Spleen (tissue), 11 donors: Measurements from ENCODE around the gene F13B. TPM values are rescaled to one million over a fixed set of nuclear protein-coding genes. Genes with fewer than 3 reads are reported as not detected.

Experiments
- DNase-seq: peaks from one replicate; pipeline ENCODE4 v3.0.0-alpha.2; 2020
- H3K27ac ChIP-seq, 8 donors: fragments of 200-600 bp; sonication (generic) in 7 of 8; 1 replicate in 4 of 8; 2 replicates in 4 of 8; pipeline versions ENCODE4 v1.5.0 to v1.8.0; 2016 to 2021; ENCODE audit warnings: inconsistent platforms in 4 of 8, mild to moderate bottlenecking in 4 of 8, moderate library complexity in 1 of 8
- H3K27me3 ChIP-seq, 7 donors: fragments of 200-600 bp; sonication (generic) in 6 of 7; replicated peaks in 1 of 7; 1 replicate in 4 of 7; 2 replicates in 3 of 7; pipeline versions ENCODE4 v1.5.0 to v1.8.0; 2016 to 2021; ENCODE audit warnings: inconsistent platforms in 3 of 7, mild to moderate bottlenecking in 1 of 7
- H3K36me3 ChIP-seq, 6 donors: fragments of 200-600 bp; sonication (generic) in 5 of 6; 1 replicate in 4 of 6; 2 replicates in 2 of 6; pipeline versions ENCODE4 v1.5.0 to v1.8.0; 2016 to 2021; ENCODE audit warnings: inconsistent platforms in 2 of 6
- H3K4me1 ChIP-seq, 6 donors: fragments of 200-600 bp; sonication (generic) in 5 of 6; 1 replicate in 3 of 6; 2 replicates in 3 of 6; pipeline versions ENCODE4 v1.5.0 to v1.8.0; 2016 to 2021; ENCODE audit warnings: inconsistent platforms in 3 of 6
- H3K4me3 ChIP-seq, 8 donors: fragments of 200-600 bp; sonication (generic) in 7 of 8; 1 replicate in 4 of 8; 2 replicates in 4 of 8; pipeline versions ENCODE4 v1.5.0 to v1.8.0; 2016 to 2021; ENCODE audit warnings: inconsistent platforms in 4 of 8, mild to moderate bottlenecking in 4 of 8, moderate library complexity in 2 of 8
- H3K9me3 ChIP-seq, 8 donors: fragments of 200-600 bp; sonication (generic) in 7 of 8; 1 replicate in 4 of 8; 2 replicates in 4 of 8; pipeline versions ENCODE4 v1.5.0 to v1.8.0; 2016 to 2021; ENCODE audit warnings: inconsistent platforms in 4 of 8
- POLR2A ChIP-seq, 3 donors: fragments of 450-650 bp; IDR thresholded peaks; one replicate each; pipeline ENCODE4 v1.5.1; 2017; ENCODE audit warnings: antibody characterized with exemption in 3 of 3, mild to moderate bottlenecking in 1 of 3
- POLR2AphosphoS5 ChIP-seq, 3 donors: sonication (generic); formaldehyde crosslinking; IDR thresholded peaks; one replicate each; pipeline ENCODE4 v1.5.1; 2017; ENCODE audit warnings: antibody characterized with exemption in 3 of 3
- WGBS, 5 donors: extraction: QIAGEN DNeasy Blood & Tissue Kit in 3 of 5; methylation state at CpG; one replicate each; pipeline versions ENCODE4 v1.1.5 to v1.1.7; 2013 to 2018; 5-methylcytosine and 5-hydroxymethylcytosine counted together
- intact Hi-C: fragments of 100-400 bp; cut with DNase I; formaldehyde crosslinking; loops from one replicate; pipeline ENCODE4 v1.15.0; 2023; ENCODE audit warnings: low total_unique reads
- polyA plus RNA-seq, 3 donors: library from polyadenylated mRNA; stranded (reverse); fragments of 200-250 nt; gene quantifications; one replicate each; pipeline ENCODE4 v1.2.1, GENCODE V29; 2013
- total RNA-seq, 7 donors: library from RNA; depleted of rRNA in 3 of 7; stranded (reverse); fragments of >200 nt in 3 of 7; fragmentation: NEBNext Ultra II Directional in 4 of 7; extraction: Animal tissue kit (Norgen Biotek cat#: 25700) in 4 of 7; gene quantifications; one replicate each; pipeline versions ENCODE4 v1.1.0 to v1.2.1, GENCODE V29; 2016 to 2021
- TF ChIP-seq, protein P1 (sequence below), 11 experiments: fragments of 200-600 bp in 7 of 11; fragments of 450-650 bp in 4 of 11; sonication (generic) in 4 of 11; IDR thresholded peaks in 8 of 11; conservative IDR thresholded peaks in 3 of 11; 1 replicate in 7 of 11; 2 replicates in 4 of 11; pipeline versions ENCODE4 v1.4.0 to v1.8.0; 2016 to 2021; ENCODE audit warnings: antibody characterized with exemption in 11 of 11, inconsistent platforms in 4 of 11, mild to moderate bottlenecking in 1 of 11
- donor health status: healthy with polysubstance abuse.
- donor health status: DM: no; HTN: no; CAD: no; lungs with moderate emphysema.
- donor health status: DM: no; HTN: no; CAD: no.
- donor health status: Bipolar disorder and iron deficiency.
- donor health status: healthy.
- donor health status: DM: no; HTN: no; CAD: no.
- donor health status: DM: yes; HTN: yes; CAD: no.

F13B gene
- total and polyA plus RNA-seq, 10 donors, result not detected

DNA sequence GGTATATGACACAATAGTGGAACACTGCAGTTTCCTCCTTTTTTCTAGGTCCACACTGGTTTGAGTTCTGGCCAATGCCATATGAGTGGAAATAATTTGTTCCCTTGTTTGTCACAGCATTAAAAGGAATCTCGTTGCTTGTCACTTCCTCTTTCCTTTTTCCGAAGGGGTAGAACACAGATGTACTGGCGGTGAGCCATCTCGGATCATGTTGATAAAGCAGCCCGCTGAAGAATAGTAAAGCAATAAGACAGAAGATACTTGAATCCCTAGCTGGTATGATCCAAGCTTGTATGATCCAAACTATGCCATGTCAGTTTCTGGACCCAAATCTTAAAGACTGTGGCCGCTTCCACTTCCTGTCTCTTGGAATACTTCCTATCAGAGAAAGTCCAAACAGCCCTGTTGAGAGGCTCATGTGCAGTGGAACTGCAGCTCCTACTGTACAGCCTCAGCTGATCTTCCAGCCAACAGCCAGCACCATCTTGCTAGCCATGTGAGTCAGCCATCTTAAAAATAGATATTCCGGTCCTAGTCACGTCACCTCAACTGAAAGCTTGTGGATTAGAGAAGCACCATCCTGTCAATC, 49.4 kb downstream of the F13B start:
- intact Hi-C loops, result no loop called here
- H3K9me3 ChIP-seq, result no peaks in the 10 kb centered on the region
- H3K4me3 ChIP-seq, result no peak overlapping the region
- TF ChIP-seq, protein P1, sequence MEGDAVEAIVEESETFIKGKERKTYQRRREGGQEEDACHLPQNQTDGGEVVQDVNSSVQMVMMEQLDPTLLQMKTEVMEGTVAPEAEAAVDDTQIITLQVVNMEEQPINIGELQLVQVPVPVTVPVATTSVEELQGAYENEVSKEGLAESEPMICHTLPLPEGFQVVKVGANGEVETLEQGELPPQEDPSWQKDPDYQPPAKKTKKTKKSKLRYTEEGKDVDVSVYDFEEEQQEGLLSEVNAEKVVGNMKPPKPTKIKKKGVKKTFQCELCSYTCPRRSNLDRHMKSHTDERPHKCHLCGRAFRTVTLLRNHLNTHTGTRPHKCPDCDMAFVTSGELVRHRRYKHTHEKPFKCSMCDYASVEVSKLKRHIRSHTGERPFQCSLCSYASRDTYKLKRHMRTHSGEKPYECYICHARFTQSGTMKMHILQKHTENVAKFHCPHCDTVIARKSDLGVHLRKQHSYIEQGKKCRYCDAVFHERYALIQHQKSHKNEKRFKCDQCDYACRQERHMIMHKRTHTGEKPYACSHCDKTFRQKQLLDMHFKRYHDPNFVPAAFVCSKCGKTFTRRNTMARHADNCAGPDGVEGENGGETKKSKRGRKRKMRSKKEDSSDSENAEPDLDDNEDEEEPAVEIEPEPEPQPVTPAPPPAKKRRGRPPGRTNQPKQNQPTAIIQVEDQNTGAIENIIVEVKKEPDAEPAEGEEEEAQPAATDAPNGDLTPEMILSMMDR (IDR thresholded peaks at IDR 0.05 in 8 of 11, conservative IDR thresholded peaks at IDR 0.05 in 3 of 11), result no peak
- TF ChIP-seq POLR2A (IDR thresholded peaks at IDR 0.05), result no peak
- no peak for TF ChIP-seq POLR2AphosphoS5 (IDR thresholded peaks at IDR 0.05)
- no peaks in the 10 kb centered on the region for H3K27me3 ChIP-seq
- H3K36me3 ChIP-seq, result no peaks in the 10 kb centered on the region
- DNase-seq, result no peak
- H3K27ac ChIP-seq, result no peak overlapping the region
- WGBS, 5 donors, result 61 to 73% (median 70%) methylated on average over 8 of the region's 8 CpGs
- no peaks in the 10 kb centered on the region for H3K4me1 ChIP-seq

DNA sequence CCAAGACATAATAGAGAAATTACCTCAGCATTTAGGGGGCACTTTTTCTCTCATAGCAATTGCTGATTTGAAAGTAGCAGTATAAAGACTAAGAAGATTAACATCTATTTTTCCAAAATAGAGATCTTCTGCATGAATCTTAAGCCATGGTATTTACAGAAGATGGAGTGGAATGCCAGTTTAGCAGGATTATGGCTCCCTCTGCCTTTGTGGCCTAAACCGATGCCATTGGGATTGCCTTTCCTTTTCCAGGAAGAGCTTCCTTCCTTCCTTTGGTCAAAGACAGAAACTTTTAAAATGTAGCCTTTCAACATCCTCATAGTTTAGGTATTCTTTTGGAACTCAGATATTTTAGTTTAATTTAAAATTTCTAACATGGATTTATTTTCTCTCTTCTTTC, 50.3 kb downstream of the F13B start:
- WGBS, 5 donors, result 58 to 86% (median 74%) methylated on average over 1 of the region's 1 CpG
- H3K9me3 ChIP-seq, result peaks cover 0 to 4% (median 2%) of the 10 kb centered on the region in 8 donors
- no peak overlapping the region for H3K4me3 ChIP-seq
- H3K4me1 ChIP-seq, result no peaks in the 10 kb centered on the region
- H3K36me3 ChIP-seq, result no peaks in the 10 kb centered on the region
- no peaks in the 10 kb centered on the region for H3K27me3 ChIP-seq
- no peak overlapping the region for H3K27ac ChIP-seq
- intact Hi-C loops, result no loop called here
- DNase-seq, result no peak
- TF ChIP-seq, protein P1 (IDR thresholded peaks at IDR 0.05 in 8 of 11, conservative IDR thresholded peaks at IDR 0.05 in 3 of 11), result no peak
- TF ChIP-seq POLR2A (IDR thresholded peaks at IDR 0.05) (no peak), POLR2AphosphoS5 (IDR thresholded peaks at IDR 0.05) (no peak)

DNA sequence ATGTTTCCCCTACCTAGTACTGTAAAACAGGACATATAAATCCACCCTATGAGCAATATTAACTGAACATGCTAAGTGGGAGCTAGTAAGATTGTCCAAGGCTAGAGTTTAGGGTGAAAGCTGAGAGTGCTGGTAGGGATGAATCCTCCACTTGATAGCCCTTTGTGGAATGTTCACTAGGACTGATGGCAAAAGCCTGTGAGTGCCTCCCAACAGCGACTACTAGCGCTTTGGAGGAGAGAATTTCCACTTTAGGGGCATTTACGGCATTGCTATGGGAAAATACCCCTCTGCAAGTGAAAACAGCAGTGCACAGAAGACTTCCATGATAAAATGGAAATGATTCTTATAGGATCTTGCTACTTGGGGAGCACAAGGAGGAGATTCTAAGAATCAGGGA, 53.8 kb downstream of the F13B start:
- H3K9me3 ChIP-seq, result peaks cover 0 to 17% (median 9%) of the 10 kb centered on the region in 8 donors
- H3K27me3 ChIP-seq, result no peaks in the 10 kb centered on the region
- DNase-seq, result no peak
- no peak overlapping the region for H3K27ac ChIP-seq
- intact Hi-C loops, result no loop called here
- H3K4me1 ChIP-seq, result no peaks in the 10 kb centered on the region
- no peak overlapping the region for H3K4me3 ChIP-seq
- WGBS, 5 donors, result 86 to 93% (median 92%) methylated on average over 3 of the region's 3 CpGs
- TF ChIP-seq, protein P1 (IDR thresholded peaks at IDR 0.05 in 8 of 11, conservative IDR thresholded peaks at IDR 0.05 in 3 of 11), result no peak
- no peak for TF ChIP-seq POLR2A (IDR thresholded peaks at IDR 0.05)
- no peak for TF ChIP-seq POLR2AphosphoS5 (IDR thresholded peaks at IDR 0.05)
- no peaks in the 10 kb centered on the region for H3K36me3 ChIP-seq

DNA sequence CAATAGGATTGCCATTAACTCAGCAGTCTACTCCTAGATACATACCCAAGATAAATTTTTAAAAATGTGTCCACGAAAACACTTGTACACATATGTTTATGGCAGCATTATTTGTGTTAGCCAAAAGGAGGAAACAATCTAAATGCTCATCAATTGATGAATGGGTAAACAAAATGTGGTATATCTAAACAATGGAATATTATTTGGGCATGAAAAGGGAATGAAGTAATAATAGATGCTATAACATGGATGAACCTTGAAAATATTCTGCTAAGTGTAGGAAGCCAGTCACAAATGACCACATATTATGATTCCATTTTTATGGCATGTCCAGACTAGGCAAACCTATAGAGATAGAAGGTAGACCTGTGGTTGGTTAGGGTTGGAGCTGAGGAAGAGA, 55.4 kb downstream of the F13B start:
- TF ChIP-seq, protein P1 (IDR thresholded peaks at IDR 0.05 in 8 of 11, conservative IDR thresholded peaks at IDR 0.05 in 3 of 11), result no peak
- TF ChIP-seq POLR2A (IDR thresholded peaks at IDR 0.05), result no peak
- TF ChIP-seq POLR2AphosphoS5 (IDR thresholded peaks at IDR 0.05), result no peak

More for the DNA sequence above, 55.4 kb downstream of the F13B start:
- no peaks in the 10 kb centered on the region for H3K36me3 ChIP-seq
- no peaks in the 10 kb centered on the region for H3K27me3 ChIP-seq
- 77 to 96% (median 81%) methylated on average over 1 of the region's 1 CpG for WGBS, 5 donors
- H3K4me1 ChIP-seq, result no peaks in the 10 kb centered on the region
- no peak for DNase-seq
- intact Hi-C loops, result no loop called here
- peaks cover 0 to 17% (median 9%) of the 10 kb centered on the region in 8 donors for H3K9me3 ChIP-seq
- no peak overlapping the region for H3K4me3 ChIP-seq
- no peak overlapping the region for H3K27ac ChIP-seq
